IMR-90 (cell line): ENCODE results near the gene EDARADD.

Experiments
- BHLHE40 ChIP-seq: fragments of 150-350 bp; IDR thresholded peaks from 2 replicates; pipeline ENCODE4 v1.6.1; 2016; ENCODE audit warnings: mild to moderate bottlenecking, low read depth, low read length
- CEBPB ChIP-seq: IDR thresholded peaks from 2 replicates; pipeline ENCODE4 v1.6.1; 2012; ENCODE audit warnings: low read depth, low read length, improper control_type of control experiment
- CHD1 ChIP-seq: IDR thresholded peaks from 2 replicates; pipeline ENCODE4 v1.6.1; 2012; ENCODE audit warnings: low read depth, low read length, improper control_type of control experiment
- FOS ChIP-seq: fragments of 150-350 bp; IDR thresholded peaks from 2 replicates; pipeline ENCODE4 v1.6.1; 2016; ENCODE audit warnings: low read depth, low read length
- MAFK ChIP-seq: IDR thresholded peaks from 2 replicates; pipeline ENCODE4 v1.6.1; 2012; ENCODE audit warnings: low read depth, low read length, improper control_type of control experiment
- MAZ ChIP-seq: IDR thresholded peaks from 2 replicates; pipeline ENCODE4 v1.6.1; 2012; ENCODE audit warnings: low read depth, mild to moderate bottlenecking, low read length, improper control_type of control experiment, moderate library complexity, borderline replicate concordance
- MXI1 ChIP-seq: IDR thresholded peaks from 2 replicates; pipeline ENCODE4 v1.6.1; 2012; ENCODE audit warnings: low read depth, mild to moderate bottlenecking, low read length, moderate library complexity, borderline replicate concordance
- NFE2L2 ChIP-seq: fragments of 150-350 bp; IDR thresholded peaks from 2 replicates; pipeline ENCODE4 v1.6.1; 2016; ENCODE audit warnings: low read depth, mild to moderate bottlenecking, low read length
- POLR2A ChIP-seq: IDR thresholded peaks from 2 replicates; pipeline ENCODE4 v1.6.1; 2012; ENCODE audit warnings: mild to moderate bottlenecking, low read depth, low read length
- RAD21 ChIP-seq: IDR thresholded peaks from 2 replicates; pipeline ENCODE4 v1.6.1; 2012; ENCODE audit warnings: low read length, improper control_type of control experiment
- RFX5 ChIP-seq: IDR thresholded peaks from 2 replicates; pipeline ENCODE4 v1.8.0; 2012; ENCODE audit warnings: low read depth, mild to moderate bottlenecking, low read length, moderate library complexity
- TF ChIP-seq, protein P1 (sequence below): fragments of 150-350 bp; IDR thresholded peaks from 2 replicates; pipeline ENCODE4 v1.6.1; 2017; ENCODE audit warnings: mild to moderate bottlenecking, antibody characterized with exemption, low read length, low read depth
- TF ChIP-seq, protein P2 (sequence below): conservative IDR thresholded peaks from 2 replicates; pipeline ENCODE4 v1.5.1; 2012; ENCODE audit warnings: mild to moderate bottlenecking, low read depth, low read length, improper control_type of control experiment
- TF ChIP-seq, protein P3 (sequence below): fragments of 150-350 bp; IDR thresholded peaks from 2 replicates; pipeline ENCODE4 v1.6.1; 2016; ENCODE audit warnings: low read depth, mild to moderate bottlenecking, low read length, moderate library complexity, borderline replicate concordance

DNA sequence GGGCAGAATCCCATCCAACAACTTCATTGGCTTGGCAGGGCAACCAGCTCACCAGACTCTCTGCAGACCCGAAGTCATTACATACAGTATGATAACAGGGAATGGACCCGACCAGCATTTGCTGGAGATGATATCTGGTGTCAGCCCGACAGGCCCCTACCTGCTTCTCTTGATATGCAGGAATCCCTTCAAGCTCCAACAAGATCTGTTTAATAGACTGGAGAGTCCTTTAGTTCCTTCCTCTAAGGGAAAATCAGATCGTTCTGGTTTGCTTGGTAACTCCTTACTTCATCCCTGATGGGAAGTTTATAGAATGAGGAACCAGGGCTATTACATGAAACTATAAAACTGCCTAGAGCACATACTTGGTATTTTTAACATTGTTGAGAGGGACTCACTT is 61.2 kb downstream of the EDARADD start:
- TF ChIP-seq, protein P1, sequence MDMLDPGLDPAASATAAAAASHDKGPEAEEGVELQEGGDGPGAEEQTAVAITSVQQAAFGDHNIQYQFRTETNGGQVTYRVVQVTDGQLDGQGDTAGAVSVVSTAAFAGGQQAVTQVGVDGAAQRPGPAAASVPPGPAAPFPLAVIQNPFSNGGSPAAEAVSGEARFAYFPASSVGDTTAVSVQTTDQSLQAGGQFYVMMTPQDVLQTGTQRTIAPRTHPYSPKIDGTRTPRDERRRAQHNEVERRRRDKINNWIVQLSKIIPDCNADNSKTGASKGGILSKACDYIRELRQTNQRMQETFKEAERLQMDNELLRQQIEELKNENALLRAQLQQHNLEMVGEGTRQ = no peak
- TF ChIP-seq, protein P2, sequence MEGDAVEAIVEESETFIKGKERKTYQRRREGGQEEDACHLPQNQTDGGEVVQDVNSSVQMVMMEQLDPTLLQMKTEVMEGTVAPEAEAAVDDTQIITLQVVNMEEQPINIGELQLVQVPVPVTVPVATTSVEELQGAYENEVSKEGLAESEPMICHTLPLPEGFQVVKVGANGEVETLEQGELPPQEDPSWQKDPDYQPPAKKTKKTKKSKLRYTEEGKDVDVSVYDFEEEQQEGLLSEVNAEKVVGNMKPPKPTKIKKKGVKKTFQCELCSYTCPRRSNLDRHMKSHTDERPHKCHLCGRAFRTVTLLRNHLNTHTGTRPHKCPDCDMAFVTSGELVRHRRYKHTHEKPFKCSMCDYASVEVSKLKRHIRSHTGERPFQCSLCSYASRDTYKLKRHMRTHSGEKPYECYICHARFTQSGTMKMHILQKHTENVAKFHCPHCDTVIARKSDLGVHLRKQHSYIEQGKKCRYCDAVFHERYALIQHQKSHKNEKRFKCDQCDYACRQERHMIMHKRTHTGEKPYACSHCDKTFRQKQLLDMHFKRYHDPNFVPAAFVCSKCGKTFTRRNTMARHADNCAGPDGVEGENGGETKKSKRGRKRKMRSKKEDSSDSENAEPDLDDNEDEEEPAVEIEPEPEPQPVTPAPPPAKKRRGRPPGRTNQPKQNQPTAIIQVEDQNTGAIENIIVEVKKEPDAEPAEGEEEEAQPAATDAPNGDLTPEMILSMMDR = no peak
- TF ChIP-seq POLR2A = no peak
- TF ChIP-seq, protein P3, sequence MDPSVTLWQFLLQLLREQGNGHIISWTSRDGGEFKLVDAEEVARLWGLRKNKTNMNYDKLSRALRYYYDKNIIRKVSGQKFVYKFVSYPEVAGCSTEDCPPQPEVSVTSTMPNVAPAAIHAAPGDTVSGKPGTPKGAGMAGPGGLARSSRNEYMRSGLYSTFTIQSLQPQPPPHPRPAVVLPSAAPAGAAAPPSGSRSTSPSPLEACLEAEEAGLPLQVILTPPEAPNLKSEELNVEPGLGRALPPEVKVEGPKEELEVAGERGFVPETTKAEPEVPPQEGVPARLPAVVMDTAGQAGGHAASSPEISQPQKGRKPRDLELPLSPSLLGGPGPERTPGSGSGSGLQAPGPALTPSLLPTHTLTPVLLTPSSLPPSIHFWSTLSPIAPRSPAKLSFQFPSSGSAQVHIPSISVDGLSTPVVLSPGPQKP = no peak
- TF ChIP-seq BHLHE40 = no peak
- no peak for TF ChIP-seq MXI1
- TF ChIP-seq CEBPB = no peak
- TF ChIP-seq MAFK = no peak
- no peak for TF ChIP-seq FOS
- TF ChIP-seq CHD1 = no peak
- TF ChIP-seq MAZ = no peak
- TF ChIP-seq RAD21 = no peak
- TF ChIP-seq RFX5 = no peak
- TF ChIP-seq NFE2L2 = no peak
